Neutrophil (primary cell): ENCODE results near the gene KCTD5.
"Not testable (repeated sequence)": the region's sequence is repeated elsewhere in the genome, so short reads cannot be mapped to it uniquely, and the experiment has no call there.

Source experiments
- H3K27ac ChIP-seq: fragments of 200-600 bp; sonication (generic); 2 replicates; pipeline ENCODE4 v1.5.1; 2016; ENCODE audit warnings: mild to moderate bottlenecking, moderate library complexity
- H3K27me3 ChIP-seq: fragments of 200-600 bp; sonication (generic); 2 replicates; pipeline ENCODE4 v1.6.0; 2016; ENCODE audit warnings: mild to moderate bottlenecking
- H3K36me3 ChIP-seq: fragments of 200-600 bp; sonication (generic); 2 replicates; pipeline ENCODE4 v1.5.1; 2017
- H3K4me1 ChIP-seq, 2 experiments: fragments of 200-600 bp in 1 of 2; sonication (generic) in 1 of 2; 1 replicate in 1 of 2; 2 replicates in 1 of 2; pipeline versions ENCODE4 v1.5.1 to v1.6.1; 2013 to 2016; ENCODE audit warnings: low read depth in 1 of 2, low read length in 1 of 2, mild to moderate bottlenecking in 1 of 2, moderate library complexity in 1 of 2; ENCODE audit not compliant: control insufficient read depth in 1 of 2, insufficient read depth in 1 of 2
- H3K4me3 ChIP-seq, 2 experiments: fragments of 200-600 bp in 1 of 2; sonication (generic) in 1 of 2; 1 replicate in 1 of 2; 2 replicates in 1 of 2; pipeline ENCODE4 v1.5.1; 2013 to 2016; ENCODE audit warnings: low read depth in 1 of 2, low read length in 1 of 2, mild to moderate bottlenecking in 1 of 2, moderate library complexity in 1 of 2
- H3K9me3 ChIP-seq: fragments of 200-600 bp; sonication (generic); 2 replicates; pipeline ENCODE4 v1.5.1; 2016
- TF ChIP-seq, protein P1 (sequence below): fragments of 200-600 bp; sonication (generic); IDR thresholded peaks from 2 replicates; pipeline ENCODE4 v1.5.1; 2016; ENCODE audit warnings: antibody characterized with exemption

KCTD5 gene

DNA sequence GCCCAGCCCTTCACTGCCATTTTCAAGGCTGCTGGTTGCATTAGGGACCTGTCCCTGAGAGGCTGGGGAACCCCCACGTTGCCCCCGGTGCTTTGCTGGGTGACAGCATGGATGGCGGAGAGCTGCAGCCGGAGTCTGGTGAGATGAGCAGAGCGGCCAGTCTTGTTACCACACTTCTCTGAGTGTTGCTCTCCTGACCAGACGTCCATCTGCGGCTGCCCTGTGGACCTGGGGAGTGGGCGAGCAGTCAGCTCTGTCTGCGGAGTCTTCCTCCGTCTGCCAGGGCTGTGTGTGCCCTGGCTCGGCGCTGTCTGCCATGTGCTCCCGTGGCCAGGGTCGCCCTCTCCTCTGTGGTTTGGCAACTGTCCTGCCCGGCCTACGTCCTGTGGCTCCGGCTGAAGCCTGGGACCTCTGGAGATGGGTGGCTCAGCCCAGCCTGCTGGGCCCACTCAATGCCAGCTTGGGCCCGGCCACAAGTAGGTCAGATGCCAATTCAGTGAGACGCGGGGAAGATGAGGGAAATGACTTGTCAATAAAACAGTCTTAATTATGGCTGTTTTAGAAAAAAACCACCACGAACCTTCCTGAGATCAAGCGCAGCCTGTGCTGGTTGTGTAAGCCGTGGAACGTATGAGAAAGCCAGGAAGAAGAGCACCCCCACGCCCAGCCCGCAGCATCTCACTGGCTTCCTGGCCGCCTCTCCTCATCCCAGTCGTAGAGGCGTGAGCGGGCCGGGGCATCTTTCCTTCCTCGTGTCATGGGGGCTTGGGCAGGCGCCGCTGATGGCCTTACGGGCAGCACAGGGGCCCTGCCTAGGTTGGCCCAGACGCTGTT lies 7.9 kb downstream of the KCTD5 start:
- Histone ChIP-seq H3K9me3 (no peaks in the 10 kb centered on the region), H3K36me3 (peaks cover 21% of the 10 kb centered on the region), H3K27ac (no peak overlapping the region), H3K4me1 (peaks cover 16 to 19% of the 10 kb centered on the region in 2 experiments), H3K27me3 (no peaks in the 10 kb centered on the region), H3K4me3 (no peak overlapping the region)
- TF ChIP-seq, protein P1, sequence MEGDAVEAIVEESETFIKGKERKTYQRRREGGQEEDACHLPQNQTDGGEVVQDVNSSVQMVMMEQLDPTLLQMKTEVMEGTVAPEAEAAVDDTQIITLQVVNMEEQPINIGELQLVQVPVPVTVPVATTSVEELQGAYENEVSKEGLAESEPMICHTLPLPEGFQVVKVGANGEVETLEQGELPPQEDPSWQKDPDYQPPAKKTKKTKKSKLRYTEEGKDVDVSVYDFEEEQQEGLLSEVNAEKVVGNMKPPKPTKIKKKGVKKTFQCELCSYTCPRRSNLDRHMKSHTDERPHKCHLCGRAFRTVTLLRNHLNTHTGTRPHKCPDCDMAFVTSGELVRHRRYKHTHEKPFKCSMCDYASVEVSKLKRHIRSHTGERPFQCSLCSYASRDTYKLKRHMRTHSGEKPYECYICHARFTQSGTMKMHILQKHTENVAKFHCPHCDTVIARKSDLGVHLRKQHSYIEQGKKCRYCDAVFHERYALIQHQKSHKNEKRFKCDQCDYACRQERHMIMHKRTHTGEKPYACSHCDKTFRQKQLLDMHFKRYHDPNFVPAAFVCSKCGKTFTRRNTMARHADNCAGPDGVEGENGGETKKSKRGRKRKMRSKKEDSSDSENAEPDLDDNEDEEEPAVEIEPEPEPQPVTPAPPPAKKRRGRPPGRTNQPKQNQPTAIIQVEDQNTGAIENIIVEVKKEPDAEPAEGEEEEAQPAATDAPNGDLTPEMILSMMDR: no peak

DNA sequence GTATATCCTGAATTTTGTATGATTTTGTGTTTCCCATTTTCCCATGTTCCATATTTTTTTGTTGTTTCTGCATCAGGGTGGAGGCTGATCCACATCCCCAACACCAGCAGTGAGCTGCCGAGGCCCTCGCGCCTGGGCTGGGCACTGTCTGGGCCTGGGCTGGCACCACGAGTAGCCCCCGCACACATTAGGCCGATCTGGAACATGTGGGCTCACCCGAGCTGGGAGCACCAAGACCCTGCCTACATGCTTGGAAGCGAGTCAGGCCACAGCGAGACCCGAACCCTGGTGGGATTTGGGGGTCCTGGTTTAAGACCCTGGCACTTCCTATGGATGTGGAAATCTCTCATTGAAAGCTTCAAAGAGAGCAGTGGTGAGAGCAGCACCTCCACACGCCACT lies 8.5 kb downstream of the KCTD5 start:
- Histone ChIP-seq H3K27ac (no peak overlapping the region), H3K9me3 (no peaks in the 10 kb centered on the region), H3K4me1 (peaks cover 14 to 19% of the 10 kb centered on the region in 2 experiments), H3K36me3 (peaks cover 21% of the 10 kb centered on the region), H3K27me3 (no peaks in the 10 kb centered on the region), H3K4me3 (no peak overlapping the region)
- TF ChIP-seq, protein P1: no peak

DNA sequence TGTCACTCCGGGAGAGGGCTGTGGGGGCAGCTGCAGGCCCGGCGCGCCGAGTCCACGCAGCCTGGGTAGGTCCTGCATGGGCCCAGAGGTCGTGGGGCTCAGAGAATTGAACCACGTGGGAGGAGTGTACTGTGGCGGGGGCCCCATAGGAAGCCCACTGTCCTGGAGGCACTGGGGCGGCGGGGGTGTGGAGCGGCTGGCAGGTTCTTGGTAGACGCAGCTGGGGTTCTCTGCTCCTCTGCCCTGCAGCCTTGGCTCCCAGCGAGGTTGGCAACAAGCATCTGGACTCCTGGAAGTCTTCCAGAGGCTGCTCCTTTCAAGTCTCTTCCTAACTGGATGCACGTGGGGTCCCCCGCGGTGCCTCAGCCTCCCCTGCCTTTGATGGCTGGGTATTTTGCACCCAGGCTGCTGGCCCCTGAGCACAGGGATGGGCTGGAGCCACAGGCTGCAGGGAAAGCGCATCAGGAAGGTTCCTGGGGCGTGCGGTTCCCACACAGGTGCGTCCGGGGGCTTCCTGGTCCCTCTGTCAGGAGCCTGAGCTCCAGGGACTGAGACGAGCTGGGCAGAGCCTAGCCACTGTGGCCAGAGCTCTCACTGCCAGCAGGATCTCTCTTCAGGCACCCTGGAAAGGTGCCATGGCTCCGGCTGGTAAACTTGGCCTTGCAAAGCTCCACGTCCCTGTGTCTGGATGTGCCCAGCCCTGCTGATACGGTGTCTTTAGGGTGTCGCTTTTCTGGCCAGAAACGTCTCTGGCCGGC lies 9.3 kb downstream of the KCTD5 start:
- TF ChIP-seq, protein P1: no peak
- H3K4me3 ChIP-seq: no peak overlapping the region
- H3K27ac ChIP-seq: no peak overlapping the region

DNA sequence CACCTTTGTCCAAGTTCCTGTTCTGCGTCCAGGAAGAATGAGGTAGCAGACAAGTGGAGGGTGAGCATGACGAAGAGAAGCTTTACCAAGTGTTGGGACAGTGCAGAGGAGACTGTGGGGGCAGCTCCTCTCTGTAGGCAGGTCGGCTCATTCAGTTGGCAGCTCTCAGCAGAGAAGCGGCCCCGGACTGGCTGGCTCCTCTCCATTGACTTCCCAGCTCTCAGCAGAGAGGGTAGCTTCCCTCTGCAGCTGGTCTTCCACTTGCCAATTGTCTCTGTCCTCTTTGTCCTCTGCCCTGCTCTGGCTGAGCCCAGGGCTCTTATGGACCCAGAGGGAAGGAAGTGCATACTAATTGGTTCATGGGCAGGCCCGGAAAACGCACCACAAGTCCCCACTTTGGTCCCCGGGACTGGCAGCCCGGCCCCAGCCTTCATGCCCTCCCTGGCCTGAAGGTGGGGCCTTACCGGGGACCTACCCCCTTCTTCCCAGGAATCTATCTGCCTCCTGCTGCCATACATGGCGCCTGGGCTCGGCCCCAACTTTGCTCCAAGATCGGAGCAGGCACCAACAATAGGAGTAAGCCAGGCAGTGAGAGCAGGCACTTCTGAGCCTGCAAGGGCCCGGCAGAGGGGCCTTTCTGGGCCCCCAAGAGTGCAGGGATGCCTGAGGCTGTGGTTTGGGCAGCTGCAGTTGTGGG lies 10.1 kb downstream of the KCTD5 start:
- Histone ChIP-seq H3K4me3 (no peak overlapping the region), H3K27ac (no peak overlapping the region), H3K9me3 (no peaks in the 10 kb centered on the region), H3K36me3 (peaks cover 32% of the 10 kb centered on the region), H3K4me1 (peaks cover 6 to 10% of the 10 kb centered on the region in 2 experiments), H3K27me3 (no peaks in the 10 kb centered on the region)
- TF ChIP-seq, protein P1: no peak

More for the DNA sequence above, 9.3 kb downstream of the KCTD5 start:
- Histone ChIP-seq H3K27me3 (no peaks in the 10 kb centered on the region), H3K9me3 (no peaks in the 10 kb centered on the region), H3K4me1 (peaks cover 13 to 17% of the 10 kb centered on the region in 2 experiments), H3K36me3 (peaks cover 25% of the 10 kb centered on the region)

DNA sequence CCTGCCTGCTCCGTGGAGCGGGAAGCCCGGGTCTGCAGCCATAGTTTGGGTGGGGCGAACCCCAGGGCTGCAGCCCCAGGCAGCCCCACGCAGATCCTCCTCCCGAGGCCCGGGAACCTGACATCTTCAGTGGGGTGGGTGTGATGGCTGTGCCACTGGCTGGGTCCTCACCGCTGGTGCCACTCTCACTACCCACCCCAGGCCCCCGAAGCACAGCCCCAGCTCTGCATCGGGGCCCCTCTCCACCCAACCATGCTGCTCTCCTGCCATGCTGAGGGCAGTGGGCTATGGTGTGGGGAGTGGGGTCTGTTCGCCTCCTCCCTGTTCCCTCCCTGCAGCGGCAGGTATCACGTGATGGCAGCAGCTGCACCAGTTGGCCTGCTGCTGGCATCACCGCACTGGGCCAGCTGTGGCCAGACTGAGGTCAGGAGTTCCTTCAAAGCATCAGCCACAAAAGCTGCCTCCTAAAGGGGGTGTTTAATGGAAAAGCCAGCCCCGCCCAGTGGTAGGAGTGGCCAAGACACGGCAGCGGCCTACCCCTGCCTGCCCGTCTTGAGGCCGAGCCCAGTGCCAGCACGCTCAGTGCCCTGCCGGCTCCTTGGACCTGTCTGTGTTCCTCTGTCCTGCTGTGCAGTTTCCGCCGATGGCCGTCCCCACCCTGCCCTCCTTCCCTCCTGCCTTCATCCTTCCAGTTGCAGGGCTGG lies 10.8 kb downstream of the KCTD5 start:
- TF ChIP-seq, protein P1: no peak
- H3K9me3 ChIP-seq: no peaks in the 10 kb centered on the region
- H3K27me3 ChIP-seq: no peaks in the 10 kb centered on the region
- H3K36me3 ChIP-seq: peaks cover 39% of the 10 kb centered on the region
- H3K4me1 ChIP-seq: peaks cover 0 to 5% of the 10 kb centered on the region in 2 experiments
- H3K4me3 ChIP-seq: no peak overlapping the region
- H3K27ac ChIP-seq: no peak overlapping the region

DNA sequence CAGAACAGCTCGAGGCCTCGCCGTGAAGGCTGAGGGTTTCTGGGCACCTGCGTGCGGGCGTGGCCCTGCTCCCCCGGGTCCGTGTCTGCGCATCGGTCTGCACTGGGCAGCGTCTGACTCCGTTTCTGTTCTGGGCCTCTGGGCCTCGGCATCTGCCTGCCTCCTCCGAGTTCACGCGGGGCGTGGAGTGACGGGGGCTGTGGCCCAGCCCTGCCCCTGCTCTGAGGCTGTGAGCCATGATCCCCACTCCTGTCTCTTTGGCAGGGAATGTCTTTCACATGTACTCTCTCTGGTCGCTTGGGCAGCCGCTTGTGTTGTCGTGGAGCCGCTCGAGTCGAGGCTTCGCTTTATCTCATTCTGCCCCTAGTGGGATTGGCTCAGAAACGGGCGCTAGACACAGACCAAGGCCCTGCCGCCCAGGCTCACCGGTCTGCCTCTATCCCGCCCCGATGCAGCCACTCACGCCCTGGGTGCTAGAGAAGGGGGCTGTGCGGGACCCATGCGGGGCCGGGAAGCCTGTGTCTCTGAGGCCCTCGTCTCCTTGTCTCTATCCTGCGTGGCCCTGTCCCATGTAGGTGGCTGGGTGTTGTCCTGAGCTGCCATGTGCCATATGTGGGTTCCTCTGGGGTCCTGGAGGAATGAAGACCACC lies 14.4 kb downstream of the KCTD5 start:
- H3K27ac ChIP-seq, H3K4me1 ChIP-seq, H3K27me3 ChIP-seq, H3K9me3 ChIP-seq, H3K4me3 ChIP-seq: not testable (repeated sequence)
- peaks cover 65% of the 10 kb centered on the region for H3K36me3 ChIP-seq
